Liver (tissue), 3 donors: ENCODE measurements around the gene BAK1.

ENCODE experiments used
- CTCF ChIP-seq: fragments of 150-350 bp; IDR thresholded peaks from 2 replicates; pipeline ENCODE4 v1.5.1; 2017; ENCODE audit warnings: improper control_type of control experiment, low read depth, low read length; ENCODE audit not compliant: missing input control
- EGR1 ChIP-seq, 2 donors: IDR thresholded peaks; 2 replicates each; pipeline ENCODE4 v1.6.1; 2016 to 2018; ENCODE audit warnings: antibody characterized with exemption in 2 of 2, low read depth in 2 of 2
- REST ChIP-seq: IDR thresholded peaks from 2 replicates; pipeline ENCODE4 v1.6.1; 2016; ENCODE audit warnings: antibody characterized with exemption, mild to moderate bottlenecking
- TAF1 ChIP-seq: conservative IDR thresholded peaks from 2 replicates; pipeline ENCODE4 v1.6.1; 2016; ENCODE audit warnings: antibody characterized with exemption, mild to moderate bottlenecking
- ZBTB33 ChIP-seq: IDR thresholded peaks from 2 replicates; pipeline ENCODE4 v1.6.1; 2016; ENCODE audit warnings: antibody characterized with exemption
- donor health status: healthy.
- donor health status: healthy.

- TF ChIP-seq EGR1 (IDR thresholded peaks at IDR 0.05; ENCODE audit: low read depth in 2 of 2) (no peak), CTCF (no peak), REST (no peak), ZBTB33 (no peak), TAF1 (no peak)
Measured at GRCh38 chr6:33599413-33599938, 19.4 kb upstream of the BAK1 start.
